GM21447 (cell line): ENCODE data around the gene SUMO1.

Experiments
- ATAC-seq: cut with Tn5 transposase; IDR thresholded peaks from one replicate; pipeline ENCODE4 v1.9.1; 2021; ENCODE audit not compliant: unreplicated experiment

The SUMO1 gene

GRCh38 chr2:202157211-202157990 is 81.0 kb downstream of the SUMO1 start:
- no peak for ATAC-seq
